Peyer's patch (tissue), 4 donors: ENCODE measurements around the gene SEBOX. TPM values are rescaled to one million over a fixed set of nuclear protein-coding genes. Genes with fewer than 3 reads are reported as not detected.
A peak's percentile ranks its signal among the peaks of the same experiment; 100 is the strongest.

Experiments used
- DNase-seq, 3 donors: peaks; one replicate each; pipeline ENCODE4 v3.0.0-alpha.2; 2017 to 2019
- H3K27ac ChIP-seq, 4 donors: fragments of 200-600 bp; sonication (generic); one replicate each; pipeline ENCODE4 v1.5.1; 2016 to 2019
- H3K27me3 ChIP-seq, 2 donors: fragments of 200-600 bp; sonication (generic); one replicate each; pipeline ENCODE4 v1.5.1; 2019
- H3K36me3 ChIP-seq, 3 donors: fragments of 200-600 bp; sonication (generic); one replicate each; pipeline ENCODE4 v1.5.1; 2016 to 2019
- H3K4me1 ChIP-seq, 4 donors: fragments of 200-600 bp; sonication (generic); one replicate each; pipeline ENCODE4 v1.5.1; 2016 to 2019
- H3K4me3 ChIP-seq, 4 donors: fragments of 200-600 bp; sonication (generic); 1 replicate in 3 of 4; 2 replicates in 1 of 4; pipeline ENCODE4 v1.5.1; 2016 to 2019; ENCODE audit warnings: mild to moderate bottlenecking in 1 of 4
- H3K9me3 ChIP-seq, 4 donors: fragments of 200-600 bp; sonication (generic); one replicate each; pipeline ENCODE4 v1.5.1; 2016 to 2019; ENCODE audit warnings: mild to moderate bottlenecking in 1 of 4
- CTCF ChIP-seq, 6 experiments: fragments of 450-650 bp in 4 of 6; fragments of 200-600 bp in 2 of 6; sonication (generic) in 1 of 6; IDR thresholded peaks; one replicate each; pipeline ENCODE4 v1.5.1; 2017 to 2019; ENCODE audit warnings: antibody characterized with exemption in 6 of 6, mild to moderate bottlenecking in 3 of 6, moderate library complexity in 1 of 6
- POLR2A ChIP-seq, 2 donors: fragments of 450-650 bp; IDR thresholded peaks; one replicate each; pipeline ENCODE4 v1.5.1; 2017; ENCODE audit warnings: antibody characterized with exemption in 2 of 2, mild to moderate bottlenecking in 2 of 2, moderate library complexity in 2 of 2
- total RNA-seq, 4 donors: library from RNA; depleted of rRNA; stranded (reverse); fragments of >200 nt; gene quantifications; one replicate each; pipeline ENCODE4 v1.1.0, GENCODE V29; 2016

SEBOX gene
- total RNA-seq, 4 donors from 2014 or later, result not detected

- no peak for DNase-seq
- Histone ChIP-seq H3K4me3 (no peak overlapping the region), H3K36me3 (no peaks in the 10 kb centered on the region), H3K9me3 (no peaks in the 10 kb centered on the region), H3K27me3 (no peaks in the 10 kb centered on the region), H3K4me1 (peaks cover 0 to 18% (median 2%) of the 10 kb centered on the region in 4 donors), H3K27ac (no peak overlapping the region)
- no peak for TF ChIP-seq POLR2A (IDR thresholded peaks at IDR 0.05)
These were observed 37.8 kb upstream of the SEBOX start for GRCh38 chr17:28402844-28403243.

GRCh38 chr17:28402224-28402630, 37.2 kb upstream of the SEBOX start:
- TF ChIP-seq CTCF (IDR thresholded peaks at IDR 0.05) (no peak), POLR2A (IDR thresholded peaks at IDR 0.05) (no peak)
- Histone ChIP-seq H3K27ac (no peak overlapping the region), H3K4me3 (no peak overlapping the region), H3K27me3 (no peaks in the 10 kb centered on the region), H3K9me3 (no peaks in the 10 kb centered on the region), H3K4me1 (peaks cover 0 to 18% (median 2%) of the 10 kb centered on the region in 4 donors), H3K36me3 (no peaks in the 10 kb centered on the region)
- DNase-seq, result no peak

GRCh38 chr17:28399808-28400207, 34.8 kb upstream of the SEBOX start:
- H3K4me3 ChIP-seq, result no peak overlapping the region
- no peaks in the 10 kb centered on the region for H3K27me3 ChIP-seq
- no peaks in the 10 kb centered on the region for H3K9me3 ChIP-seq
- no peak for DNase-seq
- peaks cover 0 to 13% (median 0%) of the 10 kb centered on the region in 3 donors for H3K36me3 ChIP-seq
- H3K4me1 ChIP-seq, result peaks cover 0 to 2% (median 0%) of the 10 kb centered on the region in 4 donors
- H3K27ac ChIP-seq, result no peak overlapping the region
- TF ChIP-seq POLR2A (IDR thresholded peaks at IDR 0.05), result no peak

GRCh38 chr17:28398280-28398981, 33.4 kb upstream of the SEBOX start:
- no peak for TF ChIP-seq CTCF (IDR thresholded peaks at IDR 0.05)
- H3K27ac ChIP-seq, result peak overlapping the region in 2 of 4 donors; percentile 17 to 56
- no peaks in the 10 kb centered on the region for H3K4me1 ChIP-seq
- H3K36me3 ChIP-seq, result peaks cover 0 to 25% (median 0%) of the 10 kb centered on the region in 3 donors
- peak in 1 of 3 donors; percentile 54 for DNase-seq
- no peak overlapping the region for H3K4me3 ChIP-seq
- no peaks in the 10 kb centered on the region for H3K27me3 ChIP-seq
- H3K9me3 ChIP-seq, result no peaks in the 10 kb centered on the region

GRCh38 chr17:28397687-28398279, 32.8 kb upstream of the SEBOX start:
- no peaks in the 10 kb centered on the region for H3K27me3 ChIP-seq
- no peak for DNase-seq
- no peaks in the 10 kb centered on the region for H3K9me3 ChIP-seq
- H3K4me3 ChIP-seq, result no peak overlapping the region
- TF ChIP-seq POLR2A (IDR thresholded peaks at IDR 0.05) (no peak), CTCF (IDR thresholded peaks at IDR 0.05) (no peak)
- H3K4me1 ChIP-seq, result no peaks in the 10 kb centered on the region
- H3K36me3 ChIP-seq, result peaks cover 0 to 30% (median 2%) of the 10 kb centered on the region in 3 donors
- peak overlapping the region in 1 of 4 donors; percentile 56 for H3K27ac ChIP-seq

GRCh38 chr17:28397275-28397674, 32.3 kb upstream of the SEBOX start:
- no peak overlapping the region for H3K4me3 ChIP-seq
- no peak for DNase-seq
- no peaks in the 10 kb centered on the region for H3K4me1 ChIP-seq

More at GRCh38 chr17:28397275-28397674, 32.3 kb upstream of the SEBOX start:
- Histone ChIP-seq H3K9me3 (no peaks in the 10 kb centered on the region), H3K27me3 (no peaks in the 10 kb centered on the region), H3K27ac (no peak overlapping the region), H3K36me3 (peaks cover 0 to 35% (median 2%) of the 10 kb centered on the region in 3 donors)
- TF ChIP-seq CTCF (IDR thresholded peaks at IDR 0.05) (no peak), POLR2A (IDR thresholded peaks at IDR 0.05) (no peak)
